GM13977 (cell line): ENCODE measurements around the gene GLRX2.

ENCODE experiments used
- DNase-seq: peaks from one replicate; pipeline ENCODE4 v3.0.0; 2012; ENCODE audit warnings: low spot score
- in situ Hi-C: fragments of 300-500 bp; cut with MboI; formaldehyde crosslinking; loops from one replicate; pipeline ENCODE4 v1.12.0; 2022; ENCODE audit warnings: low sequenced_read_pairs, low pct_unique_long_range_greater_than_20kb, mixed read lengths, inconsistent platforms; ENCODE audit not compliant: unreplicated experiment
- TF ChIP-seq, protein P1 (sequence below): IDR thresholded peaks from 2 replicates; pipeline ENCODE4 v1.5.1; 2012; ENCODE audit warnings: mild to moderate bottlenecking, control low read depth; ENCODE audit not compliant: insufficient read depth; ENCODE audit errors: extremely low read depth, missing control alignments

GLRX2 gene

DNA sequence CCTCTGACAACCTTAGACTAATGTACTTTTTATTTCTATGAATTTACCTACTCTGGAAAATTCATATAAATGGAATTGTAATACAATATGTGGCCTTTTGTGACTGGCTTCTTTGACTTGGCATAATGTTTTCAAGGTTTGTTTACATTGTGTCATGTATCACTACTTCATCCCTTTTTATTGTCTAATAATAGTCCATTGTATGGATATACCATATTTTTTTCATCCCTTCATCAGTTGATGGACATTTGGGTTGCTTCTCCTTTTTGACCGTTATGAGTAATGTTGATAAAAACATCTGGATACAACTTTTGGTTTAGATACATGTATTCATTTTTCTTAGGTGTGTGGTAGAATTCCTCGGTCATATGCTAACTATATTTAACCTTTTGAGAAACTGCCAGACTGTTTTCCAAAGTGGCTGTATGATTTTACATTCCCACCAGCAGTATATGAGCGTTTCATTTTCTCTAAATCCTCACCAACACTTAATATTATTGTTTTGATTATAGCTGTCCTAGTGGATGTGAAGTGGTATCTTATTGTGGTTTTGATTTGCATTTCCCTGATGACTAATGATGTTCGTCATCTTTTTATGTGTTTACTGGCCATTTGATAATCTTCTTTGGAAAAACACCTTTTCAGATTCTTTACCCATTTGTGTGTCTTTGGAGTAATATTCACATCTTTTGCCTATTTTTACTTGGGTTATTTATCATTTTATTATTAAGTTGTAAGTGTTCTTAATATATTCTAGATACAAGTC, 42.3 kb downstream of the GLRX2 start:
- DNase-seq: no peak
- TF ChIP-seq, protein P1, sequence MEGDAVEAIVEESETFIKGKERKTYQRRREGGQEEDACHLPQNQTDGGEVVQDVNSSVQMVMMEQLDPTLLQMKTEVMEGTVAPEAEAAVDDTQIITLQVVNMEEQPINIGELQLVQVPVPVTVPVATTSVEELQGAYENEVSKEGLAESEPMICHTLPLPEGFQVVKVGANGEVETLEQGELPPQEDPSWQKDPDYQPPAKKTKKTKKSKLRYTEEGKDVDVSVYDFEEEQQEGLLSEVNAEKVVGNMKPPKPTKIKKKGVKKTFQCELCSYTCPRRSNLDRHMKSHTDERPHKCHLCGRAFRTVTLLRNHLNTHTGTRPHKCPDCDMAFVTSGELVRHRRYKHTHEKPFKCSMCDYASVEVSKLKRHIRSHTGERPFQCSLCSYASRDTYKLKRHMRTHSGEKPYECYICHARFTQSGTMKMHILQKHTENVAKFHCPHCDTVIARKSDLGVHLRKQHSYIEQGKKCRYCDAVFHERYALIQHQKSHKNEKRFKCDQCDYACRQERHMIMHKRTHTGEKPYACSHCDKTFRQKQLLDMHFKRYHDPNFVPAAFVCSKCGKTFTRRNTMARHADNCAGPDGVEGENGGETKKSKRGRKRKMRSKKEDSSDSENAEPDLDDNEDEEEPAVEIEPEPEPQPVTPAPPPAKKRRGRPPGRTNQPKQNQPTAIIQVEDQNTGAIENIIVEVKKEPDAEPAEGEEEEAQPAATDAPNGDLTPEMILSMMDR: no peak
- in situ Hi-C loops: no loop called here

DNA sequence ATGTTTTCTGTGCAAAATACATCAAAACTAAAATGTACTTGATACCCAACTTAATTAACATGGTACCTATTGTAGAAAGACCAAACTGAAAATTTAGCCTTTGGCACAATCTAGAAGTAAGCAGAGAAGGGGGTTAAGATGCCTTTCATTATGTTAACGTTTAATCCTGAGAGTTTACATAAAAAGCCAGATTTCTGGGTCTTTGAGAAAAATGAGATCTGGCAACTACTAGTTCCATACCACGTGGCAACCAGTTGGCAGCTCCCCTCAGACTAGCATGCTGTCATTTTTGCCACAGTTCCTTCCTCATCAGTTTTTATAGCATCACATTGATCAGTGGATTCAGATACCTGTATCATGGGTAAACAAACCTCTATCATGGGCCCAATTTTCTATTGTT, 44.3 kb downstream of the GLRX2 start:
- no peak for DNase-seq
- TF ChIP-seq, protein P1: no peak
- in situ Hi-C loops: no loop called here

DNA sequence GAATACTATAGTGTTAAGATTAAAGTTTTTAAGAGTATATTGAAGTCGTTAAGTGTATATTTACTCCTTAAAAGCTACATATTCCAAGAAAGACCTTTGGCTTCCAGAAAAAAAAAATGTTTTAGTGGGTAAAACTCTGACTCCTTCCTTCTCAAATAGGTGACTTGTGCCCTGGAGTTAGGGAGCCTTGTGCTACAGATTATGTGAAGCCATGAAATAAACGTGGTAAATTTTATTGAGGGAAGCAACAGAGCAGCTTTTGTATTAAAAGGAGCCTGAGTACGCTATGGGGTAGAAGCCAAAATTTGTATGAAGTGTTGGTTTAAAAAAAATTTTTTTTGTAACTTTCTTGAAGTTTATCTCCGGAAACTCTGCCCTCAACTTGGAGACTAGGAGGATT, 44.8 kb downstream of the GLRX2 start:
- DNase-seq: no peak
- in situ Hi-C loops: no loop called here
- TF ChIP-seq, protein P1: no peak

DNA sequence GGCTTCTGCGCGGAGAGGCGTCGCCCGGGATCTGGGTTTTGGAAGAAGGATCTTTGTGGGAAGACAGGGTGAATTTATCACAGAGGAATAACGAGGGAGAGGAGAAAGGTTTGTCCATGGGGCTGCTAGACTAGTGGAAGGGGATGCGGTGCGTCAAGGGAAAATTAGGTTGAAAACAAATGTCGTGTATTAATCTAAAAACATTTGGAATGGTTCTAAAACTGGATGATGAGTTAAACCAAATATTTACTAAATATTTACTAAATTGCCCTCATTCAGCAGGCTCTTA, 45.2 kb downstream of the GLRX2 start:
- in situ Hi-C loops: no loop called here
- no peak for DNase-seq

DNA sequence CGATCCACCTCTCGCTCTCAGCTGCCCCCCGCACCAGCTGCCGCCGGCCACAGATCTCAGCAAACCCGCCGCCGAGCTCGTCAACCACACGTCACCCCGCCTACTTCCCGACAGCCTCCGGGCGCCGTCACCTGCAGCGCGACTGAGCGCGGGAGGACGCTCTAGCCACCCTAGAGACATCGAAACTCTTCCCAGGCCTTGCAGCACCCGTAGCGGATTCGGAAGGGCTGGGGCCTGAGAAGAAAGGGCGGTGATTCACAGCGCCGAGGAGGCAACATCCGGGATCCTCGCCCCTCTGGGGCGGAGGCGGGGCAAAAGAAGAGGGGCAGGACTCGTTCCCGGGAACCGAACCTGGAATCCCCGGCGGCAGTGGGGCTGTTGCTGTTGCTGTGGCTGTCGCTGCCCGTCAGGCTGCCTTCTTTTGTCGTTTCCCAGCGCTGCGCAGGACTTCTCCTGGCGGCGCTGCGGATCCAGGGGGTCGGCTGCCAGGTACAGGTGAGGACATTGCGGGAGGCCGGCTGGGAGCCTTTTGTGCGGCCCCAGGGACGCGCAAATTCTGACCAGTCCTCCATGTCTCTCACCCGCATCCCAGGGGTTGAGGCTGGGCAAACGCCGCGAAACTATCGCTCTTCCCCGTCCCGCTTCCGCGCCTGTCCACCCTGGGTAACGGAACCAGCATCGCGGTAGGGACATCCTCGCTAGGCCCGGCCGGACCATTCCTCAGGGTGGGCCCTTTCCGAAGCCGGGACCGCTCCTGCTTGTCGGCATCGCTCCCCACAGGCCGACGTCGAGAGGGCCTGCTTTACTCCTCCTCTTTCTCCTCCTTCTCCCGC, 45.7 kb downstream of the GLRX2 start, which contains the start of the genes RO60 and UCHL5:
TSS of gene RO60 (plus strand) at position 331 of the 833 bp plus-strand sequence. CDS start 9,443 bp downstream, outside the sequence.
TSS of gene UCHL5 (minus strand) at position 79 of the 833 bp plus-strand sequence. CDS start 100 bp downstream, outside the sequence.
- TF ChIP-seq, protein P1: peak; percentile 22
- in situ Hi-C loops: no loop called here
- DNase-seq: peak; percentile 88

More for the DNA sequence above, 45.2 kb downstream of the GLRX2 start:
- TF ChIP-seq, protein P1: no peak

DNA sequence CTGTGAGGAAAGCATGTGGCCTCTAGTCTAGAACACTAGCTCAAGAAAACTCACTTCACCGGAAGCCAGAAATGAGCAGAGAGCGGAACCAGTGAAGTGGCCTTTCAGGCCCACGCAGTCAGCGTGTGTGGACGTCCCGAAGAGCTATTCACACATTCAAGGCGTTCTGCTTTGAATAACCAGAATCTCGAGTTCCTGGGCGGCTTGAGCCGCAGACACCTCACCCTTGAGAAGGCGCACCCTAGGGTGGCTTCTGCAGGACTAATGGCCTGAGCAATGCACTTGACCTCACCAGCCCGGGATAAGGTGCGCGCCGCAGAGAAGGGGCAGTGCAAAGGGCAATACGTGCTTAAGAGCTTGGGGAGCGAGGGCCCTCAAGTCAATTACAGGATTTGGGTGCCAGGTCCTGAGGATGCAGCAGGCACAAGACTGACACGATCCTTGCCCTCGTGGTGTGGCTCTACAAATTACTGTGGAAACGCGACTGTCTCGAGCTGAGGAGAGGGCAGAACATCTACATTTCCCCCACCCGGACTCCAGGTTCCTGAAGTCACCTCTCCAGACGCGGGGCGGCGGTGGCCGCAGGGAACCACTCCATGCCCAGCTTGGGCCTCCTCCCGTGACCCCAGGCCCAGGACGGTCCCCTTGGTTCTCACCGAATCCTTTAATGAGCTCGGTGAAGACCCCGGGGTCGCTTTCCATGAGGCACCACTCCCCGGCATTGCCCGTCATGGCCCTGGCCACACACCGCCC, 46.5 kb downstream of the GLRX2 start:
- peak; percentile 60 for DNase-seq
- in situ Hi-C loops: no loop called here
- TF ChIP-seq, protein P1: no peak
